Omental fat pad (tissue), 4 donors: ENCODE data around the gene PAK5. TPM values are rescaled to one million over a fixed set of nuclear protein-coding genes. Genes with fewer than 3 reads are reported as not detected.

Experiments
- ATAC-seq: fragments of 150-250 bp; one replicate; pipeline ENCODE4 v1.9.1; 2016; ENCODE audit warnings: mild to moderate bottlenecking, moderate library complexity; ENCODE audit not compliant: low FRiP score
- DNase-seq: peaks from one replicate; pipeline ENCODE4 v3.0.0-alpha.2; 2019; ENCODE audit warnings: low spot score
- total RNA-seq, 4 donors: library from RNA; depleted of rRNA; stranded (reverse); fragments of >200 nt; gene quantifications; one replicate each; pipeline ENCODE4 v1.1.0, GENCODE V29; 2016
- TF ChIP-seq, protein P1 (sequence below), 3 donors: fragments of 450-650 bp; IDR thresholded peaks; one replicate each; pipeline ENCODE4 v1.5.1; 2016 to 2017; ENCODE audit warnings: antibody characterized with exemption in 3 of 3, mild to moderate bottlenecking in 3 of 3, moderate library complexity in 2 of 3

The PAK5 gene
- total RNA-seq, result not detected

DNA sequence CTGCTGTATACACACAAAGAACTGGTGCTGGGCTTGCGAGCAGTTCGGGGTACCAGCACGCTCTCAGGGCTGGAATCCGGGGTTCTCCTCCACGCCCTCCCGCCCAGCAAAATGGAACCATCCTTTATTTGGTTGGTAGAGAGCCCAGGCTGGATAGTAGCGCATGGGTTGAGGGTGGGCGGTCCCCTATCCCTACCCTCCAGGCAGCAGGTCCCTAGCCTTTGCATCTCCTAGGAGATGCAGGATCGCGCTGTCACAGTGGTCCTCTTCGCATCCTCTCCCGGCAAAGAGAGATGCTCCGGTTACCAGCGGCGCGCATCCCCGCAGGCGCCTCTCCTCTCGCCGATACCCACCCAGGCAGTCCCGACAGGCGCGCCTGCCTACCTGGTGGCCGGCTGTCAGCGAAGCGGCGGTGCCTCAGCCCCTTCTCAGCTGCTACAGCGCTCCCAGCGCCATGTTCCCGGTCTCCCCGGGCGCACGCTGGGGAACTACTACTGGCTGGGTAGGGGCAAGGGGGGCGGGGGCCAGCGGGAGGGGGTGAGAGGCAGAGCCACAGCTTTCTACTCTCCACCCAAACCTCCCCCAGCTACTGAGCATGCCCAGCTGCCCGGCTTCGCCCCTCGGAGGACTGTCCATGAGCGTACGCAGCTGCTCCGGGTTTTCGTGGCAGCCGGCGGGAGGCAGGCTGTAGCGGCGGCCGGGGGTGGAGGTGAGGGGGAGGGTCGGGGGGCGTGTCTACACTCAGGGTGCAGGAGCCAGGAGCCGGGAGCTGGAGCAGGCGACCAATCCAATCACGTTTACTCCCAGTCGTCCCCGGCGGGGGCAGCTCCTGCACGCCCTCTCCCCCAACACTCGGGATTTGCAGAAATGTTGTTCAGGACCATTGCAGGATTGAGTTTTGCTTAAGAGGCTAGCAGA lies at the start of gene PAK5:
TSS of gene PAK5 (minus strand) at position 699 of the 918 bp plus-strand sequence. CDS start 194,748 bp downstream, outside the sequence.
- ATAC-seq (peak; percentile 19), DNase-seq (no peak)
- TF ChIP-seq, protein P1, sequence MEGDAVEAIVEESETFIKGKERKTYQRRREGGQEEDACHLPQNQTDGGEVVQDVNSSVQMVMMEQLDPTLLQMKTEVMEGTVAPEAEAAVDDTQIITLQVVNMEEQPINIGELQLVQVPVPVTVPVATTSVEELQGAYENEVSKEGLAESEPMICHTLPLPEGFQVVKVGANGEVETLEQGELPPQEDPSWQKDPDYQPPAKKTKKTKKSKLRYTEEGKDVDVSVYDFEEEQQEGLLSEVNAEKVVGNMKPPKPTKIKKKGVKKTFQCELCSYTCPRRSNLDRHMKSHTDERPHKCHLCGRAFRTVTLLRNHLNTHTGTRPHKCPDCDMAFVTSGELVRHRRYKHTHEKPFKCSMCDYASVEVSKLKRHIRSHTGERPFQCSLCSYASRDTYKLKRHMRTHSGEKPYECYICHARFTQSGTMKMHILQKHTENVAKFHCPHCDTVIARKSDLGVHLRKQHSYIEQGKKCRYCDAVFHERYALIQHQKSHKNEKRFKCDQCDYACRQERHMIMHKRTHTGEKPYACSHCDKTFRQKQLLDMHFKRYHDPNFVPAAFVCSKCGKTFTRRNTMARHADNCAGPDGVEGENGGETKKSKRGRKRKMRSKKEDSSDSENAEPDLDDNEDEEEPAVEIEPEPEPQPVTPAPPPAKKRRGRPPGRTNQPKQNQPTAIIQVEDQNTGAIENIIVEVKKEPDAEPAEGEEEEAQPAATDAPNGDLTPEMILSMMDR (IDR thresholded peaks at IDR 0.05), result no peak

DNA sequence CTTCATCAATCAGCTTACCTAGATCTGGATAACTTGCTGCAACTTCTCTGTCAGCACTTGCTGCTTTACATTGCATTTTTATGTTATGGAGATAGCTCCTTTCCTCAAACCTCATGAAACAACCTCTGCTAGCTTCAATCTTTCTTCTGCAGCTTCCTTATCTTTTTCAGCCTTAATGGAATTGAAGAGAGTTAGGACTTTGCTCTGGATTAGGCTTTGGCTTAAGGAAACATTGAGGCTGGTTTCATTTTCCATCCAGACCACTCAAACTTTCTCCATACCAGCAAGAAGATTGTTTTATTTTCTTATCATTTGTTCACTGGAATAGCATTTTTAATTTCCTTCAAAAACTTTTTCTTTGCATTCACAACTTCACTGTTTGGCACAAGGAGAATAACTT lies 48.8 kb upstream of the PAK5 start:
- ATAC-seq (no peak), DNase-seq (no peak)
- TF ChIP-seq, protein P1 (IDR thresholded peaks at IDR 0.05), result no peak

DNA sequence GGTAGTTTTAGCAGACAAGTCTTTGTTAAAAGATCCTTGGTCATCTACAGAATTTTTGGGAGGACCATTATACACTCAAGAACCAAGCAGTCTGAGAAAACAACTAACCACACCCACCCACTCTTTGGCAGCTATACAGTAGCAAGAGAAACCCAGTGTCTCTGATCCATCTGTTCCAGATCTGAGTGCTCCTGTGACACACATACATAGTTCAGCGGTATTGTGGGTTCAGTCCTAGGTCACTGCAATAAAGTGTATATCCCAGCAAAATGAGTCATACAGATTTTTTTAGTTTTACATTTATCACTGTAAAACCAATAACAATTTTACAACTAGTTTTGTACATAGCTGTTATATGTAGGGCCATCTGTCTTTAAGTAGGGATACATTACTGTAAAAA lies 47.4 kb upstream of the PAK5 start:
- no peak for ATAC-seq
- TF ChIP-seq, protein P1 (IDR thresholded peaks at IDR 0.05), result no peak
- DNase-seq, result no peak

DNA sequence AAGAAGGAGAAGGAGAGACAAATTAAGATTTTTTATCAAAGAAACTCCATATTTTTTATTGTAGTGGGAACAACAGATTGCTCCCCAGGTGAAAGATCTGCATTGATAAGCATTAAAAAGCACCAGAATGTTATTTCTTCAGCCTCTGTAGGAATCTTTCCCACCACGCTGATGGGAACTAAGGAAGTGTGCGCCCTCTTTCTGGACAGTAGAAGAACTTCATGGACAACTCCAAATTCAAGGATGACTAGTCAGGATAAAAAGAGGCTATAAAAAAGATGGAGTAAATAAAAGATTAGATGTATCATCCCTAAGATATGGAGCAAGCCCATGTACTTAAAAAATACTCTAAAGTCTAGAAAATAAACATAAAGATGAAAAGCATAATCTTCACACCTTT lies 45.8 kb upstream of the PAK5 start:
- ATAC-seq (no peak), DNase-seq (no peak)
- TF ChIP-seq, protein P1 (IDR thresholded peaks at IDR 0.05), result no peak

DNA sequence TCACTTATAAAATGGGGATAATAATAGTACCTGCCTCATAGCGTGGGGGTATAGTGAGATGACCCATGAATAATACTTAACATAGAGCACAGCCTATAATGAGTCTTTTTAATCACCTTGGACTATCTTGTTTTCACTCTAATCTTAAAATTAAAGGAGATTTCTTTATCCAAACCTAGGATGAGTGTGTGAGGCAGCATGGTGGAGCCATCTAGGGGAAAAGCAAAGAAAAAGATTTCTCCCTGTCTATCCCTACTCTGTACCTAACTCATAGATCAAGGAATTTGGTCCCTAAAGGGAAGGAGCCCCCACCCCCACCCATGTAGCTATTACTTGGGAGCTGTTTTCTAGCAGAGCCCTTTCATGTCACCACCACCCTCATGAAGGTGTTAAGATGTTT lies 45.2 kb upstream of the PAK5 start:
- no peak for ATAC-seq
- TF ChIP-seq, protein P1 (IDR thresholded peaks at IDR 0.05), result no peak
- no peak for DNase-seq

DNA sequence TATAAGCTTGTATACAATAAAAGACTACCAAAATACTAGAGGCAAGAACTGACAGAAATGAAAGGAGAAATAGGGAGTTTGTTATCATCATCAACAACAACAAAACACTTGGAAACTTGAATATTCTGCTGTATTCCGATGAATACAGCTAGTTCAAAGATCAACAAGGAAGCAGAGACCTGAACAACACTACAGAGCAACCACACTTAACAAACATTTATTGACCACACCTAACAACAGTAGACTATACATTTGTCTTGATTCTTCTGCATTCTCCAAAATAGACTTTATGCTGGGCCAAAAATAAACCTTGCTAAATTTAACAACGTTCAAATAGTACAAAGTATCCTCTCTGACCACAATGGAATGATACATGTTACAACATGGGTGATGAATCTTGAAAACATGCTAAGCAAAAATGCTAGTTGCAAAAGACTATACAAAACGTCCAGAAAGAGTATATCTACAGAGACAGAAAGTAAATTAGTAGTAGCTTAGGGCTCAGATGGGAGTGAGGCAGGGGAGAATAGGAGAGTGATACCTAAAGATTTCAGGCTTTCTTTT lies 39.1 kb upstream of the PAK5 start:
- ATAC-seq (no peak), DNase-seq (no peak)
- TF ChIP-seq, protein P1 (IDR thresholded peaks at IDR 0.05), result no peak
